ENCODE results near the gene PLXDC1. TPM values are rescaled to one million over a fixed set of nuclear protein-coding genes. Genes with fewer than 3 reads are reported as not detected.
"Not testable (repeated sequence)": the region's sequence is repeated elsewhere in the genome, so short reads cannot be mapped to it uniquely, and the experiment has no call there.

PLXDC1 gene
- total RNA-seq, 1 donor from 2014 or later = 19.5 TPM

DNA sequence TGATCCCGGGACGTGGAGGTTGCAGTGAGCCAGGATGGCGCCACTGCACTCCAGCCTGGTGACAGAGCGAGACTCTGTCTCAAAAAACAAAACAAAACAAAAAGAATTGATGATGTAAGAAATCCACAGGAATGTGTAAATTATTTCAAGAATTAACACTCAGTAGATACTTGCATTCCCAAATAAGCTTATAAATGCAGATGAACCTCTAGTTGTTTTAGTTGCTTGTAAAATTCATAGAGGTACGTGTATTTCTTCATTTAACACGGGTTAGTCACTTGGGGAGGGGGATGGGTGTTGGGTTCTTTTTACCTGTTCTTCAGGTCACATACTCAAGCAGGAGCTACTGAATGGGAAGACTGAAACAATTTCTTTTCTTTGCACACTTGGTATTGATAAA is 128.5 kb downstream of the PLXDC1 start:
- H3K9me3 ChIP-seq = no peaks in the 10 kb centered on the region
- H3K4me1 ChIP-seq = peaks cover 23% of the 10 kb centered on the region
- H3K4me3 ChIP-seq = no peak overlapping the region
- no peak overlapping the region for H3K27ac ChIP-seq
- TF ChIP-seq, protein P1, sequence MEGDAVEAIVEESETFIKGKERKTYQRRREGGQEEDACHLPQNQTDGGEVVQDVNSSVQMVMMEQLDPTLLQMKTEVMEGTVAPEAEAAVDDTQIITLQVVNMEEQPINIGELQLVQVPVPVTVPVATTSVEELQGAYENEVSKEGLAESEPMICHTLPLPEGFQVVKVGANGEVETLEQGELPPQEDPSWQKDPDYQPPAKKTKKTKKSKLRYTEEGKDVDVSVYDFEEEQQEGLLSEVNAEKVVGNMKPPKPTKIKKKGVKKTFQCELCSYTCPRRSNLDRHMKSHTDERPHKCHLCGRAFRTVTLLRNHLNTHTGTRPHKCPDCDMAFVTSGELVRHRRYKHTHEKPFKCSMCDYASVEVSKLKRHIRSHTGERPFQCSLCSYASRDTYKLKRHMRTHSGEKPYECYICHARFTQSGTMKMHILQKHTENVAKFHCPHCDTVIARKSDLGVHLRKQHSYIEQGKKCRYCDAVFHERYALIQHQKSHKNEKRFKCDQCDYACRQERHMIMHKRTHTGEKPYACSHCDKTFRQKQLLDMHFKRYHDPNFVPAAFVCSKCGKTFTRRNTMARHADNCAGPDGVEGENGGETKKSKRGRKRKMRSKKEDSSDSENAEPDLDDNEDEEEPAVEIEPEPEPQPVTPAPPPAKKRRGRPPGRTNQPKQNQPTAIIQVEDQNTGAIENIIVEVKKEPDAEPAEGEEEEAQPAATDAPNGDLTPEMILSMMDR (IDR thresholded peaks at IDR 0.05) = no peak
- peaks cover 8% of the 10 kb centered on the region for H3K27me3 ChIP-seq (ENCODE audit: low read depth)
- H3K36me3 ChIP-seq = no peaks in the 10 kb centered on the region
- DNase-seq (no peak), ATAC-seq (no peak)
- intact Hi-C loops (cut with DNase I) = no loop called here

DNA sequence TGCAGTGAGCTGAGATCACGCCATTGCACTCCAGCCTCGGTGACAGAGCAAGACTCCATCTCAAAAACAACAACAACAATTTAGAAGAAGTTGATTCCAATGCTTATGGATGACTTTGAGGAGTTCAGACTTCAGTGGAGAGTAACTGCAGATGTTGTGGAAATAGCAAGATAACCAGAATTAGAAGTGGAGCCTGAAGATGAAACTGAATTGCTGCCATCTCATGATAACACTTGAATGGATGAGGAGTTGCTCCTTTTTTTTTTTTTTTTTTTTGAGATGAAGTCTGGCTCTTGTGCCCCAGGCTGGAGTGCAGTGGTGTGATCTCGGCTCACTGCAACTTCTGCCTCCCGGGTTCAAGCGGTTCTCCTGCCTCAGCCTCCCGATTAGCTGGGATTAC is 131.4 kb downstream of the PLXDC1 start:
- H3K27ac ChIP-seq; H3K27me3 ChIP-seq (ENCODE audit: low read depth): not testable (repeated sequence)

DNA sequence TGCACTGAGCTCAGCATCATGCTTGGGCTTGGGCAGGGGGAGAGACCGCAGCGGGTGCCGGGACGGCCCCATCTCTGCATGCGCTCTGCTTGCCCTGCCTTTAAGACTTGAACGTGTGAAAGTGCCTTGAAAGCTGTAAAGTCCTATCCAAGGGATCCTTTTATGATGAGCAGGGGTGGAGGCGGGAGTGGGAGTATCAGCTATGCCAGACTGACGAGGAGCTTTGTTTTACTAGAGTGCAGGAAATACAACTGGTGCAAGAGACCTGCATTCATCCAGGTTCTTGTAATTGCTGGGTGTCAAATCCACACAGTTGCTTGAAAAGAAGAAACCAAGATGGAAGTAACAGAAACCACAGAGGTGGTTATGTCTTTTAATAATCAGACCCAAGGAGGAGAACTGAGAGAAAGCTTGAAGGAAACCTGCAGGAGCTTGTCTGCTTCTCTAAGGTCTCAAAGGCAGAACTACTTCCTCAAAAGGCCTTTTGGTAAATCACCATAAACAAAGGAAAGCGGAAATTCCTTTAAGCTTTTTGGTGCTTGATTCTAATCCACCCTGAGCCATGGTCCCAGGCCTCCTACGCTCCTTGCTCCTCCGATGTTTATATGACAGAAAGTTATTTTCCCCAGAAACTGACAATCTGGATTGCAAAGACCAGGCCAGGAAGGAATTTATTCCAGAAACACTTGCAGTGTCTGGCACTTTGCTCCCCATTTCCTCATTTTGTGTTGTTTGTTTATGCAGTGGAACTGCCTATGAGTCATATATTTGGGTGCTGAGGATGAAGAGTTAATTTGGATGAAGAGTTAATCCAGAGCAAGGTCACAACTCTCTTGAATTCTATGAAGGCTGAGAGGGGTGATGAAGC is 132.9 kb downstream of the PLXDC1 start:
- TF ChIP-seq, protein P1 (IDR thresholded peaks at IDR 0.05) = no peak
- H3K27ac ChIP-seq = peak overlapping the region; percentile 41
- DNase-seq (no peak), ATAC-seq (no peak)
- H3K27me3 ChIP-seq (ENCODE audit: low read depth) = no peaks in the 10 kb centered on the region
- peaks cover 28% of the 10 kb centered on the region for H3K4me1 ChIP-seq
- no peak overlapping the region for H3K4me3 ChIP-seq
- no peaks in the 10 kb centered on the region for H3K9me3 ChIP-seq
- no peaks in the 10 kb centered on the region for H3K36me3 ChIP-seq
- intact Hi-C loops (cut with DNase I) = no loop called here

More for the DNA sequence above, 131.4 kb downstream of the PLXDC1 start:
- peaks cover 21% of the 10 kb centered on the region for H3K4me1 ChIP-seq
- H3K9me3 ChIP-seq; intact Hi-C loops (cut with DNase I); ATAC-seq; H3K36me3 ChIP-seq; H3K4me3 ChIP-seq; DNase-seq: not testable (repeated sequence)

DNA sequence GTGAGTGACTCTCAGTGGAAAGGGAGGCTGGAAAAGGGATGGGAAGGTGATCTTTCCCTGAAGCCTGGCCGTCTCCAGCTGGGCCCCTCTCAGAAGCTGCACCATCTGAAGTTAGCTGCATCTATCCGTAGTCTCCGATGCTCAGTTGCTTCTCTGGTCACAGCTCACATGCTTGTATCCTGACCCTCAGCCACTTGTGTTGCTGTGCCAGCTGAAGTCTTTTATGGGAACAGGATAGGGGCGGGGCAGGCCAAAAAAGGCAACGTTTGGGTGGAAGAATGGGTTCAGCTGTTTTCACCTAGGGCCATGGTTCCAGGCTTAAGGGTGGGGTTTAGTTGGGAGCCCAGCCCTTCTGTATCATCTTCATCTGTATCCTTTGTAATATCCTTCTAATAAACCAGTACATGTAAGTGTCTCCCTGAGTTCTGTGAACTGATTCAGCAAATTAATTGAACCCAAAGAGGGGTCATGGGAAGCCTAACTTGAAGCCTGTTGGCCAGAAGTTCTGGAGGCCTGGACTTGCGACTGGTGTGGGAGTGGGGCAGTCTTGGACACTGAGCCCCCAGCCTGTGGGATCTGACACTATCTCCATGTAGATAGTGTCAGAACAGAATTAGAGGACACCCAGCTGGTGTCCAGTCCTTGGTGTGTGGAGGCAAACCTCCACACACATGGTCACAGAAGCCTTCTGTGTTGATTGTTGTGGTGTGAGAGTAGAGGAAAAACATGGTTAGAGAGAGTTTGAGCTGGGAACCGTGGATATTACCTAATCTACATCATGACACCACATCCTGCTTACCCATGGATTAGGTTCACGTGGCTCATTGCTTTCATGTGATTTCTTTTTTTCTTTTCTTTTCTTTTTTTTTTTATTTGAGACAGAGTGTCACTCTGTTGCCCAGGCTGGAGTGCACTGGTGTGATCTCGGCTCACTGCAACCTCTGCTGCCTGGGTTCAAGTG is 135.0 kb downstream of the PLXDC1 start:
- no peak overlapping the region for H3K4me3 ChIP-seq
- intact Hi-C loops (cut with DNase I) = no loop called here
- no peaks in the 10 kb centered on the region for H3K9me3 ChIP-seq
- no peak overlapping the region for H3K27ac ChIP-seq
- peaks cover 28% of the 10 kb centered on the region for H3K4me1 ChIP-seq
- H3K36me3 ChIP-seq = no peaks in the 10 kb centered on the region
- H3K27me3 ChIP-seq (ENCODE audit: low read depth) = no peaks in the 10 kb centered on the region
- ATAC-seq (no peak), DNase-seq (no peak)
- TF ChIP-seq, protein P1 (IDR thresholded peaks at IDR 0.05) = no peak

DNA sequence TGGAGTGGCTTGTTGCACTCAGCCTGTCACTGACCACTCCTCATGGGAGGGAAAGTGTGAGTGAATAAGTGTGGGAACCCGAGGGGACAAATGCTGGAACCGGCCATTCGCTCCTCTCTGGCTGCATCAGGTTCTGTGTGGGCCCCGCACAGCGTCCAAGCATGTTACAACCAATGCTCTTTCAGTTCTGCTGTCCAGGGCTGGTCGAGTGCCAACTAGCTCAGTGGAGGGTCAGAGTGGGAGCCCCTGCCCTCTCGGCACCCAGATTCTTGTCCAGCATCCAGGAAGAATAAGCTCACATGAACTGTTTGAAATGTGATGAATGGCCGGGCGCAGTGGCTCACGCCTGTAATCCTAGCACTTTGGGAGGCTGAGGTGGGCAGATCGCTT is 135.9 kb downstream of the PLXDC1 start:
- Histone ChIP-seq H3K36me3 (no peaks in the 10 kb centered on the region), H3K27ac (no peak overlapping the region), H3K27me3 (ENCODE audit: low read depth) (no peaks in the 10 kb centered on the region), H3K9me3 (no peaks in the 10 kb centered on the region), H3K4me3 (no peak overlapping the region), H3K4me1 (peaks cover 28% of the 10 kb centered on the region)
- TF ChIP-seq, protein P1 (IDR thresholded peaks at IDR 0.05) = no peak
- DNase-seq (no peak), ATAC-seq (no peak)
- intact Hi-C loops (cut with DNase I) = no loop called here

All from lower lobe of right lung (tissue), 2 donors.